H4 (cell line): Measurements from ENCODE around the gene FERMT3. TPM values are rescaled to one million over a fixed set of nuclear protein-coding genes. Genes with fewer than 3 reads are reported as not detected.

Source experiments
- DNase-seq: peaks from one replicate; pipeline ENCODE4 v3.0.0-alpha.2; 2015; ENCODE audit warnings: low spot score
- total RNA-seq: library from RNA; depleted of rRNA; stranded (reverse); fragments of >200 nt; shearing (Covaris generic); gene quantifications from 2 replicates; pipeline ENCODE4 v1.2.3, GENCODE V29; 2014; rRNA removed

FERMT3 gene
- total RNA-seq, 1 experiment from 2014 or later: not detected

- no peak for DNase-seq
Observed at GRCh38 chr11:64263947-64264317, 57.4 kb downstream of the FERMT3 start.

GRCh38 chr11:64264371-64264852 is 57.9 kb downstream of the FERMT3 start:
- DNase-seq: no peak

GRCh38 chr11:64265176-64266160 is 58.9 kb downstream of the FERMT3 start:
- DNase-seq: no peak

GRCh38 chr11:64266339-64266738 is 59.8 kb downstream of the FERMT3 start:
- DNase-seq: no peak

GRCh38 chr11:64267207-64267945 is 60.9 kb downstream of the FERMT3 start:
- DNase-seq: no peak

GRCh38 chr11:64268025-64268892 is 61.7 kb downstream of the FERMT3 start:
- peak; percentile 66 for DNase-seq

- DNase-seq: peak; percentile 58
Observed at GRCh38 chr11:64268893-64269539, 62.5 kb downstream of the FERMT3 start.

GRCh38 chr11:64269540-64270220 is 63.2 kb downstream of the FERMT3 start:
- DNase-seq: peak; percentile 99

Other genes with a start within 250 kb of the FERMT3 start
- 745 and 794 TPM in 2 replicates for gene COX8A, start 232.1 kb upstream of the FERMT3 start, total RNA-seq
- 48.9 and 69.0 TPM in 2 replicates for gene OTUB1, start 220.3 kb upstream of the FERMT3 start, total RNA-seq
- 0.80 and 1.4 TPM in 2 replicates for gene FLRT1, start 170.8 kb upstream of the FERMT3 start, total RNA-seq
- gene MACROD1, start 40.6 kb upstream of the FERMT3 start, total RNA-seq: 4.7 and 5.1 TPM in 2 replicates
- gene STIP1, start 20.6 kb upstream of the FERMT3 start, total RNA-seq: 258 and 296 TPM in 2 replicates
- gene TRPT1, start 19.5 kb downstream of the FERMT3 start, total RNA-seq: 56.1 and 62.3 TPM in 2 replicates
- 39.6 and 47.9 TPM in 2 replicates for gene NUDT22, start 19.6 kb downstream of the FERMT3 start, total RNA-seq
- 2.5 and 4.5 TPM in 2 replicates for gene DNAJC4, start 23.8 kb downstream of the FERMT3 start, total RNA-seq
- 28.8 and 51.6 TPM in 2 replicates for gene VEGFB, start 27.9 kb downstream of the FERMT3 start, total RNA-seq
- 65.7 and 97.7 TPM in 2 replicates for gene FKBP2, start 34.4 kb downstream of the FERMT3 start, total RNA-seq
- gene PPP1R14B, start 40.2 kb downstream of the FERMT3 start, total RNA-seq: 242 and 321 TPM in 2 replicates
- gene PLCB3, start 44.8 kb downstream of the FERMT3 start, total RNA-seq: 10.8 and 12.6 TPM in 2 replicates
- gene BAD, start 77.9 kb downstream of the FERMT3 start, total RNA-seq: 86.4 and 90.5 TPM in 2 replicates
- 20.9 and 23.7 TPM in 2 replicates for gene GPR137, start 79.1 kb downstream of the FERMT3 start, total RNA-seq
- not detected in 2 replicates for gene KCNK4, start 84.6 kb downstream of the FERMT3 start, total RNA-seq
- gene CATSPERZ, start 93.6 kb downstream of the FERMT3 start, total RNA-seq: not detected in 2 replicates
- gene ESRRA, start 98.8 kb downstream of the FERMT3 start, total RNA-seq: 16.2 and 28.2 TPM in 2 replicates
- gene TRMT112, start 110.8 kb downstream of the FERMT3 start, total RNA-seq: 511 and 714 TPM in 2 replicates
- 186 and 206 TPM in 2 replicates for gene PRDX5, start 111.4 kb downstream of the FERMT3 start, total RNA-seq
- gene CCDC88B, start 133.5 kb downstream of the FERMT3 start, total RNA-seq: 1.2 and 1.8 TPM in 2 replicates
- gene RPS6KA4, start 152.4 kb downstream of the FERMT3 start, total RNA-seq: 20.4 and 33.2 TPM in 2 replicates